Nephron progenitor cell (in vitro differentiated cells): ENCODE measurements around the gene SCT.

Experiments used
- DNase-seq: peaks from one replicate; pipeline ENCODE4 v3.0.0; 2021
- H3K27ac Mint-ChIP-seq: 2 replicates; pipeline ENCODE4 v1.8.0; 2021; ENCODE audit warnings: mild to moderate bottlenecking, moderate library complexity, mixed read lengths
- H3K27me3 Mint-ChIP-seq: 2 replicates; pipeline ENCODE4 v1.8.0; 2021; ENCODE audit warnings: mild to moderate bottlenecking, low read depth, mixed read lengths; ENCODE audit not compliant: poor library complexity
- H3K36me3 Mint-ChIP-seq: 2 replicates; pipeline ENCODE4 v1.8.0; 2021; ENCODE audit warnings: low read depth, mixed read lengths
- H3K4me1 Mint-ChIP-seq: 2 replicates; pipeline ENCODE4 v1.8.0; 2021; ENCODE audit warnings: mixed read lengths
- H3K4me3 Mint-ChIP-seq: 2 replicates; pipeline ENCODE4 v1.8.0; 2021; ENCODE audit warnings: mild to moderate bottlenecking, moderate library complexity, mixed read lengths
- H3K9me3 Mint-ChIP-seq: 2 replicates; pipeline ENCODE4 v1.8.0; 2021; ENCODE audit warnings: mild to moderate bottlenecking, moderate library complexity, mixed read lengths
- CTCF ChIP-seq: fragments of 200-600 bp; sonication (generic); IDR thresholded peaks from 2 replicates; pipeline ENCODE4 v1.5.0; 2021; ENCODE audit warnings: antibody characterized with exemption

Gene SCT

GRCh38 chr11:613369-613968, 13.5 kb downstream of the SCT start:
- peaks cover 25% of the 10 kb centered on the region for H3K4me1 Mint-ChIP-seq
- peaks cover 14% of the 10 kb centered on the region for H3K36me3 Mint-ChIP-seq
- no peaks in the 10 kb centered on the region for H3K27me3 Mint-ChIP-seq
- H3K4me3 Mint-ChIP-seq = no peak overlapping the region
- DNase-seq = peak; percentile 76
- H3K9me3 Mint-ChIP-seq = no peaks in the 10 kb centered on the region
- no peak for TF ChIP-seq CTCF
- no peak overlapping the region for H3K27ac Mint-ChIP-seq

- H3K36me3 Mint-ChIP-seq = peaks cover 17% of the 10 kb centered on the region
- H3K4me1 Mint-ChIP-seq = peaks cover 23% of the 10 kb centered on the region
- H3K4me3 Mint-ChIP-seq = no peak overlapping the region
- no peak for TF ChIP-seq CTCF
- H3K9me3 Mint-ChIP-seq = no peaks in the 10 kb centered on the region
- H3K27ac Mint-ChIP-seq = no peak overlapping the region
- no peaks in the 10 kb centered on the region for H3K27me3 Mint-ChIP-seq
- no peak for DNase-seq
Observed at GRCh38 chr11:612961-613300, 14.1 kb downstream of the SCT start.

GRCh38 chr11:612201-612960, 14.6 kb downstream of the SCT start:
- Mint-ChIP-seq H3K4me1 (peaks cover 23% of the 10 kb centered on the region), H3K4me3 (peak overlapping the region; percentile 45), H3K36me3 (peaks cover 17% of the 10 kb centered on the region), H3K9me3 (no peaks in the 10 kb centered on the region), H3K27ac (peak overlapping the region; percentile 78), H3K27me3 (no peaks in the 10 kb centered on the region)
- TF ChIP-seq CTCF = no peak
- no peak for DNase-seq

GRCh38 chr11:611001-611996, 15.7 kb downstream of the SCT start:
- no peak for DNase-seq
- H3K9me3 Mint-ChIP-seq = no peaks in the 10 kb centered on the region
- H3K4me1 Mint-ChIP-seq = peaks cover 22% of the 10 kb centered on the region
- H3K36me3 Mint-ChIP-seq = peaks cover 22% of the 10 kb centered on the region
- H3K27ac Mint-ChIP-seq = peak overlapping the region; percentile 64
- TF ChIP-seq CTCF = no peak
- H3K27me3 Mint-ChIP-seq = no peaks in the 10 kb centered on the region
- H3K4me3 Mint-ChIP-seq = no peak overlapping the region

GRCh38 chr11:610146-610801, 16.7 kb downstream of the SCT start:
- H3K27me3 Mint-ChIP-seq = no peaks in the 10 kb centered on the region
- H3K36me3 Mint-ChIP-seq = peaks cover 22% of the 10 kb centered on the region
- TF ChIP-seq CTCF = no peak

More at GRCh38 chr11:610146-610801, 16.7 kb downstream of the SCT start:
- Mint-ChIP-seq H3K27ac (no peak overlapping the region), H3K9me3 (no peaks in the 10 kb centered on the region), H3K4me1 (peaks cover 17% of the 10 kb centered on the region), H3K4me3 (no peak overlapping the region)
- DNase-seq = no peak
